Keratinocyte (primary cell): ENCODE results near the gene DRAP1.

ENCODE experiments used
- CTCF ChIP-seq, 3 experiments: IDR thresholded peaks in 1 of 3; conservative IDR thresholded peaks in 1 of 3; optimal IDR thresholded peaks in 1 of 3; 2 replicates in 2 of 3; 3 replicates in 1 of 3; pipeline versions ENCODE3 to v1.5.1; 2011; ENCODE audit warnings: low read length in 3 of 3, mild to moderate bottlenecking in 3 of 3, moderate library complexity in 2 of 3, control low read depth in 1 of 3, inconsistent platforms in 1 of 3; ENCODE audit not compliant: insufficient read depth in 2 of 3; ENCODE audit errors: extremely low read depth in 1 of 3
- EZH2 ChIP-seq: IDR thresholded peaks from one replicate; pipeline ENCODE4 v1.6.1; 2012; ENCODE audit warnings: inconsistent platforms, mild to moderate bottlenecking, low read length, moderate library complexity

- TF ChIP-seq CTCF (optimal IDR thresholded peaks at IDR 0.05 in 1 of 3, IDR thresholded peaks at IDR 0.05 in 1 of 3, conservative IDR thresholded peaks at IDR 0.05 in 1 of 3; ENCODE audit: extremely low read depth in 1 of 3, insufficient read depth in 2 of 3, low read length in 3 of 3) (no peak), EZH2 (no peak)
Observed at GRCh38 chr11:65944767-65945166, 25.5 kb downstream of the DRAP1 start.
